Activated naive CD4-positive, alpha-beta T cell treated with anti-CD3 and anti-CD28 coated beads, Interleukin-2, amount 50 U/mL, for 72 hours (primary cell): ENCODE results near the gene LASP1NB.
"Not testable (repeated sequence)": the region's sequence is repeated elsewhere in the genome, so short reads cannot be mapped to it uniquely, and the experiment has no call there.

Source experiments
- ATAC-seq, 2 donors: fragments of 150-1000 bp; cut with Tn5 transposase; 2 replicates each; pipeline ENCODE4 v1.10.0; 2021; ENCODE audit warnings: mild to moderate bottlenecking in 2 of 2, moderate library complexity in 2 of 2
- DNase-seq, 2 donors: peaks; one replicate each; pipeline ENCODE4 v3.0.0; 2021 to 2022; ENCODE audit warnings: low spot score in 2 of 2
- H3K27ac Mint-ChIP-seq, 2 donors: one replicate each; pipeline ENCODE4 v1.8.0; 2022; ENCODE audit warnings: mild to moderate bottlenecking in 2 of 2, mixed read lengths in 2 of 2
- H3K36me3 Mint-ChIP-seq, 2 donors: one replicate each; pipeline ENCODE4 v1.8.0; 2022; ENCODE audit warnings: mixed read lengths in 2 of 2
- H3K9me3 Mint-ChIP-seq, 2 donors: one replicate each; pipeline ENCODE4 v1.8.0; 2022; ENCODE audit warnings: mixed read lengths in 2 of 2

The LASP1NB gene

GRCh38 chr17:38908676-38909181 is 16.7 kb upstream of the LASP1NB start:
- DNase-seq (no peak), ATAC-seq (no peak)
- Mint-ChIP-seq H3K36me3 (peaks cover 0 to 18% of the 10 kb centered on the region in 2 donors), H3K9me3 (no peaks in the 10 kb centered on the region), H3K27ac (peak overlapping the region in 1 of 2 donors; percentile 60)

GRCh38 chr17:38910325-38910724 is 15.1 kb upstream of the LASP1NB start:
- Mint-ChIP-seq H3K27ac (no peak overlapping the region), H3K36me3 (peaks cover 5 to 9% of the 10 kb centered on the region in 2 donors), H3K9me3 (no peaks in the 10 kb centered on the region)
- DNase-seq, result no peak
- ATAC-seq, result no peak

- H3K27ac Mint-ChIP-seq, result peak overlapping the region; percentile 44 to 60
- ATAC-seq (peak in 1 of 2 donors; percentile 10), DNase-seq (no peak)
- no peaks in the 10 kb centered on the region for H3K9me3 Mint-ChIP-seq
- H3K36me3 Mint-ChIP-seq, result peaks cover 5 to 15% of the 10 kb centered on the region in 2 donors
These were observed 14.2 kb upstream of the LASP1NB start for GRCh38 chr17:38911081-38911730.

GRCh38 chr17:38911731-38912081 is 13.7 kb upstream of the LASP1NB start:
- H3K36me3 Mint-ChIP-seq, result peaks cover 5 to 15% of the 10 kb centered on the region in 2 donors
- ATAC-seq, DNase-seq, H3K9me3 Mint-ChIP-seq: not testable (repeated sequence)
- H3K27ac Mint-ChIP-seq, result peak overlapping the region; percentile 44 to 60

- Mint-ChIP-seq H3K27ac (peak overlapping the region; percentile 60 to 86), H3K36me3 (peaks cover 5 to 15% of the 10 kb centered on the region in 2 donors), H3K9me3 (no peaks in the 10 kb centered on the region)
- peak in 1 of 2 donors; percentile 43 for DNase-seq
- no peak for ATAC-seq
These were observed 13.1 kb upstream of the LASP1NB start for GRCh38 chr17:38912221-38912813.

GRCh38 chr17:38914741-38915638 is 10.4 kb upstream of the LASP1NB start:
- H3K36me3 Mint-ChIP-seq, result peaks cover 5 to 15% of the 10 kb centered on the region in 2 donors
- peak in 1 of 2 donors; percentile 42 for DNase-seq
- peak overlapping the region; percentile 71 to 81 for H3K27ac Mint-ChIP-seq
- H3K9me3 Mint-ChIP-seq, result no peaks in the 10 kb centered on the region
- ATAC-seq, result no peak

- Mint-ChIP-seq H3K9me3 (no peaks in the 10 kb centered on the region), H3K27ac (peak overlapping the region; percentile 55 to 58), H3K36me3 (peaks cover 5 to 15% of the 10 kb centered on the region in 2 donors)
- ATAC-seq, result no peak
- peak in 1 of 2 donors; percentile 35 for DNase-seq
These were observed 9.8 kb upstream of the LASP1NB start for GRCh38 chr17:38915639-38915995.

GRCh38 chr17:38916771-38917170 is 8.6 kb upstream of the LASP1NB start:
- peak in 1 of 2 donors; percentile 38 for DNase-seq
- H3K27ac Mint-ChIP-seq, result peak overlapping the region; percentile 55 to 60
- ATAC-seq, result no peak
- H3K9me3 Mint-ChIP-seq, result no peaks in the 10 kb centered on the region
- peaks cover 5 to 15% of the 10 kb centered on the region in 2 donors for H3K36me3 Mint-ChIP-seq

- H3K9me3 Mint-ChIP-seq, result no peaks in the 10 kb centered on the region
- peaks cover 5 to 15% of the 10 kb centered on the region in 2 donors for H3K36me3 Mint-ChIP-seq
- H3K27ac Mint-ChIP-seq, result peak overlapping the region; percentile 55 to 60
- ATAC-seq (no peak), DNase-seq (no peak)
These were observed 8.2 kb upstream of the LASP1NB start for GRCh38 chr17:38917259-38917658.

- peaks cover 5 to 15% of the 10 kb centered on the region in 2 donors for H3K36me3 Mint-ChIP-seq
- no peak for DNase-seq
- H3K27ac Mint-ChIP-seq, result peak overlapping the region; percentile 14 to 67
- no peak for ATAC-seq
- no peaks in the 10 kb centered on the region for H3K9me3 Mint-ChIP-seq
These were observed 7.1 kb upstream of the LASP1NB start for GRCh38 chr17:38918129-38918913.

GRCh38 chr17:38918916-38919315 is 6.5 kb upstream of the LASP1NB start:
- no peak for DNase-seq
- Mint-ChIP-seq H3K27ac (peak overlapping the region; percentile 67 to 87), H3K9me3 (no peaks in the 10 kb centered on the region), H3K36me3 (peaks cover 5 to 15% of the 10 kb centered on the region in 2 donors)
- ATAC-seq, result no peak

GRCh38 chr17:38919316-38920078 is 5.9 kb upstream of the LASP1NB start:
- Mint-ChIP-seq H3K36me3 (peaks cover 0 to 10% of the 10 kb centered on the region in 2 donors), H3K9me3 (no peaks in the 10 kb centered on the region), H3K27ac (peak overlapping the region; percentile 33 to 67)
- no peak for ATAC-seq
- no peak for DNase-seq

- DNase-seq (no peak), ATAC-seq (no peak)
- no peaks in the 10 kb centered on the region for H3K9me3 Mint-ChIP-seq
- H3K27ac Mint-ChIP-seq, result peak overlapping the region; percentile 65 to 67
- peaks cover 0 to 6% of the 10 kb centered on the region in 2 donors for H3K36me3 Mint-ChIP-seq
These were observed 4.8 kb upstream of the LASP1NB start for GRCh38 chr17:38920374-38921291.

GRCh38 chr17:38921756-38922411 is 3.5 kb upstream of the LASP1NB start:
- peak in 1 of 2 donors; percentile 18 for ATAC-seq
- H3K27ac Mint-ChIP-seq, result peak overlapping the region; percentile 16 to 67

More at GRCh38 chr17:38921756-38922411, 3.5 kb upstream of the LASP1NB start:
- DNase-seq, result no peak
- Mint-ChIP-seq H3K36me3 (no peaks in the 10 kb centered on the region), H3K9me3 (no peaks in the 10 kb centered on the region)
